Lower lobe of right lung (tissue), 2 donors: ENCODE data around the gene PIGW. TPM values are rescaled to one million over a fixed set of nuclear protein-coding genes. Genes with fewer than 3 reads are reported as not detected.

Experiments used
- ATAC-seq, 2 donors: fragments of 200-7000 bp; cut with Tn5 transposase; one replicate each; pipeline ENCODE4 v1.9.1; 2020 to 2022; ENCODE audit warnings: mild to moderate bottlenecking in 2 of 2, moderate library complexity in 2 of 2
- DNase-seq: peaks from one replicate; pipeline ENCODE4 v3.0.0-alpha.2; 2020
- H3K27ac ChIP-seq: fragments of 200-600 bp; one replicate; pipeline ENCODE4 v1.8.0; 2022
- H3K27me3 ChIP-seq: fragments of 200-600 bp; one replicate; pipeline ENCODE4 v1.8.0; 2022; ENCODE audit warnings: low read depth
- H3K36me3 ChIP-seq: fragments of 200-600 bp; one replicate; pipeline ENCODE4 v1.8.0; 2022; ENCODE audit warnings: mild to moderate bottlenecking
- H3K4me1 ChIP-seq: fragments of 200-600 bp; one replicate; pipeline ENCODE4 v1.8.0; 2022
- H3K4me3 ChIP-seq: fragments of 200-600 bp; one replicate; pipeline ENCODE4 v1.8.0; 2022; ENCODE audit warnings: mild to moderate bottlenecking
- H3K9me3 ChIP-seq: fragments of 200-600 bp; one replicate; pipeline ENCODE4 v1.8.0; 2022
- intact Hi-C: fragments of 100-400 bp; cut with DNase I; formaldehyde crosslinking; loops from one replicate; pipeline ENCODE4 v1.11.0; 2022
- total RNA-seq: library from RNA; stranded (reverse); fragmentation: NEBNext Ultra II Directional; extraction: Animal tissue kit (Norgen Biotek cat#: 25700); gene quantifications from one replicate; pipeline ENCODE4 v1.2.1, GENCODE V29; 2021
- TF ChIP-seq, protein P1 (sequence below): fragments of 200-600 bp; IDR thresholded peaks from one replicate; pipeline ENCODE4 v1.8.0; 2022; ENCODE audit warnings: antibody characterized with exemption, mild to moderate bottlenecking
- donor health status: DM: no; HTN: yes; CAD: no; lungs with severe emphysema.

The PIGW gene
- total RNA-seq, 1 donor from 2014 or later = 6.4 TPM

DNA sequence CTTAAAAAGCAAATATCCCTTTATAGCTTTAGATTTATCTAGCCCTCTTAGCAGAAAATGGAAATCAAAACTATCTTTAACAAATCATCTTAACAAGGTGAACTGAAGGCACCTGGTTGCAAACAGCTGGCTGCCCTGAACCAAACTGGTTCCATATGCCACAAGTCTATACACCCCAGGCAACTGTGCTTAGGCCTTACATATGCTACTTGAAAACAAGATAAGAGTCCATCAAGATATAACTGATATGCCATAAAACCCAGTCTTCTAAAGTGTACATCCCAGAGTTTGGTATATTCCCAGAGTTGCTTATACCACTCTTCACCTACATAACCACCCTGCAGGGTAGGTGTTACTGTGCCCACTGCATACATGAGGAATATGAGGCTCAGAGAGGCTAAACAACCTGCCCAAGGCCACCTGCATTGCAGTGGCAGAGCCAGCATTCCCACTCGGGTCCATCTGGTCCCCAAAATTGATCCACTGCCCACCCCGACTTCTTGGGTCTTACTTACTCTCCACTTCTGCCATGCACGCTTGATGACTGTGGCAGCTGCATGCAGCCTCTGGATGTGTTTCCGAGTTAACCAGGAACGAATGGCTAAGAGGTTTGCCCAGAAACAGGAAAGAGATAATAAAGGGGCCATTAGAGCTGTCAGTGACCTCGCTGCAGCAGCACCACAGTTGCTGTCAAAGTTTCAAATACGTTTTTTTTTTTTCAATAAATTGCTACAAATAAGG is 36.1 kb upstream of the PIGW start:
- no peaks in the 10 kb centered on the region for H3K4me1 ChIP-seq
- TF ChIP-seq, protein P1, sequence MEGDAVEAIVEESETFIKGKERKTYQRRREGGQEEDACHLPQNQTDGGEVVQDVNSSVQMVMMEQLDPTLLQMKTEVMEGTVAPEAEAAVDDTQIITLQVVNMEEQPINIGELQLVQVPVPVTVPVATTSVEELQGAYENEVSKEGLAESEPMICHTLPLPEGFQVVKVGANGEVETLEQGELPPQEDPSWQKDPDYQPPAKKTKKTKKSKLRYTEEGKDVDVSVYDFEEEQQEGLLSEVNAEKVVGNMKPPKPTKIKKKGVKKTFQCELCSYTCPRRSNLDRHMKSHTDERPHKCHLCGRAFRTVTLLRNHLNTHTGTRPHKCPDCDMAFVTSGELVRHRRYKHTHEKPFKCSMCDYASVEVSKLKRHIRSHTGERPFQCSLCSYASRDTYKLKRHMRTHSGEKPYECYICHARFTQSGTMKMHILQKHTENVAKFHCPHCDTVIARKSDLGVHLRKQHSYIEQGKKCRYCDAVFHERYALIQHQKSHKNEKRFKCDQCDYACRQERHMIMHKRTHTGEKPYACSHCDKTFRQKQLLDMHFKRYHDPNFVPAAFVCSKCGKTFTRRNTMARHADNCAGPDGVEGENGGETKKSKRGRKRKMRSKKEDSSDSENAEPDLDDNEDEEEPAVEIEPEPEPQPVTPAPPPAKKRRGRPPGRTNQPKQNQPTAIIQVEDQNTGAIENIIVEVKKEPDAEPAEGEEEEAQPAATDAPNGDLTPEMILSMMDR = no peak
- no peaks in the 10 kb centered on the region for H3K27me3 ChIP-seq
- H3K4me3 ChIP-seq = no peak overlapping the region
- DNase-seq = no peak
- H3K27ac ChIP-seq = no peak overlapping the region
- no peaks in the 10 kb centered on the region for H3K9me3 ChIP-seq
- intact Hi-C loops = no loop called here
- no peak for ATAC-seq
- peaks cover 91% of the 10 kb centered on the region for H3K36me3 ChIP-seq

DNA sequence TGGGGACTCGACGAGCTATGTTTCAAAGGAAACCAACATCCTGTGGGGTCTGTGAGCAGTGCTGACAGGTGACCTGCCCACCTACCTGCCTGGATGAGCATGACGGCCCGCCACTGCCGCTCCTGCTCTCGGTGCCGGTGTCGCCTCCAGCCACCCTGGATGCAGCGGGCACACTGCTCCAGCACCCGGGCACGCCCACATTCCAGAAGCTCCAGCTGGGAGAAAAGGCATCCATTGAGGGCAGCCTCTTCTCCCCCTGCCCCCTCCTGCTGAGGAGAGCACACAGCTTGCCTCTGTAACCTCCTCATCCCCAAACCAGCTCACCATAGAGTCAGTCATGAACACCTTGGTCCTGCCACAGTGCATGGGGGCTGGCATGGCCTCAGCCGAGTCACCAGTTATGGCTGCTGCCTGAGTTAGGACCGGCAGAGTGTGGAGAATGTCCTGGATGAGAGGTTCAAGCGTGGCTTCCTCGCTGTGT is 34.0 kb upstream of the PIGW start:
- intact Hi-C loops = no loop called here

DNA sequence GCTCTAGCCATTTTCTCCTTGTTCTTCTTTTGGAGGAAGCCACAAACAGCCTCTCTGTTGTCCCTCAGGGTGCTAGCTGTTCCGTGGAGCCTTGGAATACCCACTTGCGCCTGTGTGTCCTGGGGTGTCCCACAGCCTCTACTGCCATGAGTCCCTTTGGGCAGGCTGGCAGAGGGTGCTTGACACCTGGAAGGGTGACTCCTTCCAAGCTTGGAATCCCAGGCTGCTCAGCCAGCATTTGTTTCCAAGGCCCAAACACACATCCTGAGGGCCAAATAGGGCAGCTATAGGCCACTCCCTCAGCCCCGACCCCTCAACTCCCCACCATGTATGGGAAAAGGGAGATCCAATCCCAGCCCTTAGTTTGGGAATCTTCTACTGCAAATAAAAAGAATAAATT is 33.4 kb upstream of the PIGW start:
- peaks cover 88% of the 10 kb centered on the region for H3K36me3 ChIP-seq
- TF ChIP-seq, protein P1 = no peak
- no peak for DNase-seq
- ATAC-seq = no peak
- no peak overlapping the region for H3K4me3 ChIP-seq
- intact Hi-C loops = no loop called here
- H3K27ac ChIP-seq = no peak overlapping the region
- no peaks in the 10 kb centered on the region for H3K9me3 ChIP-seq
- no peaks in the 10 kb centered on the region for H3K4me1 ChIP-seq
- no peaks in the 10 kb centered on the region for H3K27me3 ChIP-seq

More for the DNA sequence above, 34.0 kb upstream of the PIGW start:
- H3K27ac ChIP-seq = no peak overlapping the region
- no peaks in the 10 kb centered on the region for H3K27me3 ChIP-seq
- no peaks in the 10 kb centered on the region for H3K4me1 ChIP-seq
- no peaks in the 10 kb centered on the region for H3K9me3 ChIP-seq
- TF ChIP-seq, protein P1 = no peak
- DNase-seq (no peak), ATAC-seq (peak in 1 of 2 donors; percentile 48)
- H3K36me3 ChIP-seq = peaks cover 91% of the 10 kb centered on the region
- H3K4me3 ChIP-seq = no peak overlapping the region

DNA sequence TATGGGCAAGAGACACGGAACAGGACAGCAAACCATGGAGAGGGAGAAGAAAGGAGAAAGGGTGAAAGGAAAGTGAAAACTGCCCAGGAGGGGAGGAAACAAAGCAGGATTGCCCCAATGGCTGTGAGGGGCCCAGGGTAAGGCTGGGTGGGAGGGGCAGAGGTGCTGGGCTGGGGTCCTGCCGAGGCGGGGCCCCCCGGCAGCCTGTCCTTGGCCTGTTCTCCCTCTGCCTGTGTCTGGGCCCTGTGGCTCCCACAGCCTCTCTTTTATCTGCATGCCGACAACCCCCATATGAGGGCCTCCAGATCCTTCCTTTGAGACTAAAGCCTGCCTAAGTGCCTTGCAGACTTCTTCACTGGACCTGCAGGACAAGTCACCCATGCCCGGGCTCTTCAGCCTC is 32.8 kb upstream of the PIGW start:
- ATAC-seq (no peak), DNase-seq (no peak)
- no peaks in the 10 kb centered on the region for H3K9me3 ChIP-seq
- H3K36me3 ChIP-seq = peaks cover 88% of the 10 kb centered on the region
- H3K4me1 ChIP-seq = no peaks in the 10 kb centered on the region
- no peak overlapping the region for H3K27ac ChIP-seq
- no peaks in the 10 kb centered on the region for H3K27me3 ChIP-seq
- H3K4me3 ChIP-seq = no peak overlapping the region
- intact Hi-C loops = no loop called here
- TF ChIP-seq, protein P1 = no peak

DNA sequence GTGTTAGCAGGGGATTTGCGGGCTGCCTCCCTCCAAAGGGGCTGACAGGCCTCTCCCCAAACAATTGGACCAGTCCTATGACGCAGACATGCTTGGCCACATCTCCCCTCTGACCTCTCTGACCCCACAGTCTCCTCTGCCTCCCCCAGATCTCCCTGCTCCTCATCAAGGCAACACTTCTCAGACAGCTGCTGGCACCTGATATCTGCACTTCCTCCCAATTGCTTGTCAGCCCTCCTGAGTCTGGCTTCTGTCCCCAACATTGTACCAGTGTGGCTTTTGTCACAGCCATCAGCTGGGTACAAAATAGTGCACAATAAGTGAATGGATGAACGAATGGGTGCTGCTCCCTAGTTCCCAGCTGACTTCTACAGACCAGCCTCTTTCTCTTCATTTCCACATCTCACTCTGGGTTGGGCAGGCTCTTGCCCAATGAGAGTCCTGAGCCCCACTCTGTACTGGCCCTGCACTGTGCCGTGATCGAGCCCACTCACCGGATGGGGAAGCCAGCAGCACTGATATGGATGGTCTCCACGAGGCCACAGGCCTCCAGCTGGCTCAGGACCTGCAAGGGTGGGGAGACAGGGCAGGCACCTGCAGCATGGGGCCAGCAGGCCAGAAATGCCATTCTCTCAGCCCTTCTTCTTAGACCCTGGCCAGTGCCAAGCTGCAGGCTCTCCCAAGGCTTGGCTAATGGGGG is 31.2 kb upstream of the PIGW start:
- TF ChIP-seq, protein P1 = no peak
- intact Hi-C loops = no loop called here
- Histone ChIP-seq H3K4me3 (no peak overlapping the region), H3K9me3 (no peaks in the 10 kb centered on the region), H3K27me3 (no peaks in the 10 kb centered on the region), H3K36me3 (peaks cover 82% of the 10 kb centered on the region), H3K4me1 (no peaks in the 10 kb centered on the region), H3K27ac (no peak overlapping the region)
- no peak for ATAC-seq
- no peak for DNase-seq
